Parathyroid adenoma (tissue), 2 donors: ENCODE results near the gene AGAP1.

ENCODE experiments used
- H2AFZ ChIP-seq: fragments of 300-600 bp; sonication (generic); one replicate; pipeline ENCODE4 v1.7.0; 2017; ENCODE audit warnings: antibody characterized with exemption, mild to moderate bottlenecking
- H3K27ac ChIP-seq: fragments of 300-600 bp; sonication (generic); one replicate; pipeline ENCODE4 v1.7.0; 2017
- H3K27me3 ChIP-seq: fragments of 300-600 bp; sonication (generic); one replicate; pipeline ENCODE4 v1.7.0; 2017; ENCODE audit warnings: low read length; ENCODE audit not compliant: control insufficient read depth, insufficient read depth
- H3K36me3 ChIP-seq: fragments of 300-600 bp; sonication (generic); one replicate; pipeline ENCODE4 v1.7.0; 2017; ENCODE audit warnings: low read length; ENCODE audit not compliant: control insufficient read depth, insufficient read depth
- H3K4me1 ChIP-seq: fragments of 300-600 bp; sonication (generic); one replicate; pipeline ENCODE4 v1.7.0; 2017; ENCODE audit warnings: control low read depth
- H3K4me2 ChIP-seq: fragments of 300-600 bp; sonication (generic); one replicate; pipeline ENCODE4 v1.7.0; 2017; ENCODE audit warnings: low read length
- H3K4me3 ChIP-seq: fragments of 300-600 bp; sonication (generic); one replicate; pipeline ENCODE4 v1.7.0; 2017; ENCODE audit warnings: low read depth, low read length
- H3K79me2 ChIP-seq: fragments of 300-600 bp; sonication (generic); one replicate; pipeline ENCODE4 v1.7.0; 2017; ENCODE audit warnings: control low read depth
- H3K9ac ChIP-seq: fragments of 300-600 bp; sonication (generic); one replicate; pipeline ENCODE4 v1.7.0; 2017; ENCODE audit warnings: mild to moderate bottlenecking
- H3K9me3 ChIP-seq: fragments of 300-600 bp; sonication (generic); one replicate; pipeline ENCODE4 v1.7.0; 2017; ENCODE audit warnings: low read length; ENCODE audit not compliant: control insufficient read depth
- TF ChIP-seq, protein P1 (sequence below): fragments of 300-600 bp; sonication (generic); IDR thresholded peaks from one replicate; pipeline ENCODE4 v1.7.0; 2017; ENCODE audit warnings: antibody characterized with exemption, mild to moderate bottlenecking
- donor health status: primary hyperparathyroidism.

Gene AGAP1

DNA sequence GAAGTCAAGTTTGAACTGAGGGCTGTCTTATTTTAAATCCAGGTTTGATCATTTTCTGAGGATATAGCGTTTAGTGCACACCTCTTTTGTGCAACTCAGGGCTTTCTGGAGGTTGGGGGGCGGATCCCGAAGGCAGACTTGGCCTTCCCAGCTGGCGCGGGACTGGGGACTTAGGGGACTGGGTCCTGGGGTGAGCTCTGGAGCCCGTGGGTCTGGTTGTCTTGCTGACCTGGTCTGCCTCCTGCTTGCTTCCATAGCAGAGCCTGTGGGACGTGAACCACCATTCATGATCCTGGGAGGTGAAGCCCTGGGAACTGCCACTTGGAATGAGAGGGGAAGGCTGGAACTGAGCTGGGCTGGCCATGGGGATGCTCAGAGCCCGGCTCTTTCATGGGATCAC is 63.1 kb downstream of the AGAP1 start:
- no peak overlapping the region for H3K4me3 ChIP-seq
- TF ChIP-seq, protein P1, sequence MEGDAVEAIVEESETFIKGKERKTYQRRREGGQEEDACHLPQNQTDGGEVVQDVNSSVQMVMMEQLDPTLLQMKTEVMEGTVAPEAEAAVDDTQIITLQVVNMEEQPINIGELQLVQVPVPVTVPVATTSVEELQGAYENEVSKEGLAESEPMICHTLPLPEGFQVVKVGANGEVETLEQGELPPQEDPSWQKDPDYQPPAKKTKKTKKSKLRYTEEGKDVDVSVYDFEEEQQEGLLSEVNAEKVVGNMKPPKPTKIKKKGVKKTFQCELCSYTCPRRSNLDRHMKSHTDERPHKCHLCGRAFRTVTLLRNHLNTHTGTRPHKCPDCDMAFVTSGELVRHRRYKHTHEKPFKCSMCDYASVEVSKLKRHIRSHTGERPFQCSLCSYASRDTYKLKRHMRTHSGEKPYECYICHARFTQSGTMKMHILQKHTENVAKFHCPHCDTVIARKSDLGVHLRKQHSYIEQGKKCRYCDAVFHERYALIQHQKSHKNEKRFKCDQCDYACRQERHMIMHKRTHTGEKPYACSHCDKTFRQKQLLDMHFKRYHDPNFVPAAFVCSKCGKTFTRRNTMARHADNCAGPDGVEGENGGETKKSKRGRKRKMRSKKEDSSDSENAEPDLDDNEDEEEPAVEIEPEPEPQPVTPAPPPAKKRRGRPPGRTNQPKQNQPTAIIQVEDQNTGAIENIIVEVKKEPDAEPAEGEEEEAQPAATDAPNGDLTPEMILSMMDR: no peak
- H3K4me2 ChIP-seq: no peak overlapping the region
- H3K79me2 ChIP-seq: peaks cover 72% of the 10 kb centered on the region
- H3K9me3 ChIP-seq: no peaks in the 10 kb centered on the region
- H2AFZ ChIP-seq: no peak overlapping the region
- no peaks in the 10 kb centered on the region for H3K27me3 ChIP-seq
- no peaks in the 10 kb centered on the region for H3K36me3 ChIP-seq
- no peaks in the 10 kb centered on the region for H3K4me1 ChIP-seq
- no peak overlapping the region for H3K9ac ChIP-seq
- no peak overlapping the region for H3K27ac ChIP-seq

DNA sequence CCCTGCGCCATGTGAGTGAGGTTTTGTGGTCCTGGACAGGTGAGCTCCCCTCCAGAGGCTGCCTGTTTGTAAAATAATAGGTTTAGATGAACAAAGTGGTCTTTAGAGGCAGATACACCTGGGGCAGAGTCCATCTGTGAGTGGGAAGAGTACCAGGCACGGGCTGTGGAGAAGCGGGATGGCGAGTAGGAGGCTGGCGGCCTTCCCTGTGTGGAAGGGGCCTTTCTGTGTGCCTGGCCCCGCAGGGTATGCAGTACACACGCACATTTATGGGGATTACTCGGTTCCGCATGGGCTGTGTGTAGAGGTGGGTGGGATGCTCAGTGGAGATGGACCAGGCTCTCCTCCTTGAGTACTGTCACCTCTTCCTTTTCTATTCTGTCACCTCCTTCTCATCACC is 64.1 kb downstream of the AGAP1 start:
- TF ChIP-seq, protein P1: no peak
- no peak overlapping the region for H3K4me2 ChIP-seq
- no peak overlapping the region for H2AFZ ChIP-seq
- no peak overlapping the region for H3K27ac ChIP-seq
- H3K36me3 ChIP-seq: no peaks in the 10 kb centered on the region
- no peaks in the 10 kb centered on the region for H3K27me3 ChIP-seq
- H3K79me2 ChIP-seq: peaks cover 62% of the 10 kb centered on the region
- no peaks in the 10 kb centered on the region for H3K9me3 ChIP-seq
- no peaks in the 10 kb centered on the region for H3K4me1 ChIP-seq
- no peak overlapping the region for H3K9ac ChIP-seq
- H3K4me3 ChIP-seq: no peak overlapping the region

- H3K4me3 ChIP-seq: no peak overlapping the region
- peaks cover 56% of the 10 kb centered on the region for H3K79me2 ChIP-seq
- H3K9me3 ChIP-seq: no peaks in the 10 kb centered on the region
- no peak overlapping the region for H2AFZ ChIP-seq
- TF ChIP-seq, protein P1: no peak
- H3K27me3 ChIP-seq: no peaks in the 10 kb centered on the region
- no peaks in the 10 kb centered on the region for H3K36me3 ChIP-seq
- H3K9ac ChIP-seq: no peak overlapping the region
- no peaks in the 10 kb centered on the region for H3K4me1 ChIP-seq
- no peak overlapping the region for H3K27ac ChIP-seq
- H3K4me2 ChIP-seq: no peak overlapping the region
Observed at GRCh38 chr2:235558572-235558971, 64.7 kb downstream of the AGAP1 start.

DNA sequence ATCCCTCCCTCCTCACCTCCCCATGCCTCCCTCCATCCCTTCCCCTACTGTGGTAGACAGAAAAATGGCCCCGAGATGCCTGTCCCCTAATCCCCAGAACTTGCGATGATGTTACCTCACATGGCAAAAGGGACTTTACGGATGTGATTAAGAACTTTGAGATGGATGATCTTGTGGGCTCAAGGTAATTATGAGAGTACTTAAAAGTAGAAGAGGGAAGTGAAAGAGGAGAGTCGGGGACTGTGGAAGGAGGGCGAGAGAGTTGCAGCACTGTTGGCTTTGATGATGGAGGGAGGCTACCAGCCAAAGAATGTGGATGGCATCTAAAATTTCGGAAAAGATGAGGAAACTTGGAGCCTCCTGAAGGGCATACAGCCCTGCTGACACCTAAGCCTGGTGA is 66.5 kb downstream of the AGAP1 start:
- H3K4me2 ChIP-seq: no peak overlapping the region
- H3K4me3 ChIP-seq: no peak overlapping the region
- no peaks in the 10 kb centered on the region for H3K4me1 ChIP-seq
- H3K79me2 ChIP-seq: peaks cover 42% of the 10 kb centered on the region
- TF ChIP-seq, protein P1: no peak
- H3K27me3 ChIP-seq: no peaks in the 10 kb centered on the region
- H3K36me3 ChIP-seq: no peaks in the 10 kb centered on the region
- no peak overlapping the region for H3K9ac ChIP-seq
- H3K9me3 ChIP-seq: no peaks in the 10 kb centered on the region
- no peak overlapping the region for H3K27ac ChIP-seq
- H2AFZ ChIP-seq: no peak overlapping the region

- Histone ChIP-seq H3K27me3 (no peaks in the 10 kb centered on the region), H3K4me3 (no peak overlapping the region), H3K9ac (no peak overlapping the region), H3K4me2 (no peak overlapping the region), H2AFZ (no peak overlapping the region), H3K4me1 (no peaks in the 10 kb centered on the region), H3K9me3 (no peaks in the 10 kb centered on the region), H3K79me2 (peaks cover 32% of the 10 kb centered on the region), H3K27ac (no peak overlapping the region), H3K36me3 (no peaks in the 10 kb centered on the region)
- TF ChIP-seq, protein P1: no peak
Observed at GRCh38 chr2:235561450-235561849, 67.6 kb downstream of the AGAP1 start.
